RWPE1 (cell line): Measurements from ENCODE around the gene TTLL1.
A peak's percentile ranks its signal among the peaks of the same experiment; 100 is the strongest.

Source experiments
- CTCF ChIA-PET: fragments of 350-600 bp; sonication (Branson Sonifier 250); formaldehyde crosslinking; extraction: SDS; loops from one replicate; lab custom pipeline; 2021; lab: Yijun Ruan, JAX
- POLR2A ChIA-PET: fragments of 400-600 bp; formaldehyde crosslinking; extraction: SDS; loops from one replicate; lab custom pipeline; 2020; ENCODE audit warnings: antibody characterized with exemption; ENCODE audit not compliant: low non-redundant PET; lab: Yijun Ruan, JAX
- DNase-seq: peaks from one replicate; pipeline ENCODE4 v3.0.0; 2012; ENCODE audit warnings: low spot score
- H3K27ac ChIP-seq: fragments of 450-650 bp; 2 replicates; pipeline ENCODE4 v1.5.1; 2017
- CTCF ChIP-seq: fragments of 450-650 bp; conservative IDR thresholded peaks from 2 replicates; pipeline ENCODE4 v1.5.1; 2017; ENCODE audit warnings: low read depth, mild to moderate bottlenecking

TTLL1 gene

GRCh38 chr22:43131773-43132501, 42.7 kb upstream of the TTLL1 start:
- TF ChIP-seq CTCF, result no peak
- peak overlapping the region; percentile 29 for H3K27ac ChIP-seq
- ChIA-PET CTCF (no interaction called here), POLR2A (no interaction called here)
- no peak for DNase-seq

- DNase-seq, result no peak
- H3K27ac ChIP-seq, result peak overlapping the region; percentile 43
- POLR2A ChIA-PET, result no interaction called here
- TF ChIP-seq CTCF, result no peak
- CTCF ChIA-PET, result no interaction called here
Measured at GRCh38 chr22:43129426-43130425, 40.5 kb upstream of the TTLL1 start.

- POLR2A ChIA-PET, result no interaction called here
- H3K27ac ChIP-seq, result peak overlapping the region; percentile 43; the same call in 1 of the 2 replicates
Measured at GRCh38 chr22:43128928-43129424, 39.8 kb upstream of the TTLL1 start.

DNA sequence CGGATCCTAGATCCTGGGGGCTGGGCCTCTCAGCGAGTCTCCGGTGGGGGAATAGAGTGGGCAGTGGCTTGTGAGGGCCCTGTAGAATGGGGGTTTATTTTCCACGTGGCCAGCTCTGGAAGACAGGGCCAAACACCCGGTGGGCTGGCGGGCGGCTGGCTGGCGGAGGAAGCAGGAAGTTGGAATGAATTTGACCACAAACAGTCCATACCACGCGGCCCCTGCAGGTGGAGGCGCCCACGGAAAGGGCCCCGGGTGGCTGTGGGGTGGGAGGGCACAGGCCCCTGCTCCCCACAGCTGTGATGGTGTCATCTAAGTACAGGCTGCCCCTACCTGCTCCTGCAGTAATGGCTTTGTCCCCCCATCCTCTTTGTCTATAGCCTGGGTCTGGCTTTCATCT, 38.9 kb upstream of the TTLL1 start:
- CTCF ChIA-PET, result interaction anchor here (1.0 kb wide), 1 partner anchor 9 kb away, joined by 3 read pairs; no protein-coding TSS in a partner anchor
- DNase-seq, result no peak
- POLR2A ChIA-PET, result no interaction called here
- peak overlapping the region; percentile 77 for H3K27ac ChIP-seq
- no peak for TF ChIP-seq CTCF

More at GRCh38 chr22:43128928-43129424, 39.8 kb upstream of the TTLL1 start:
- TF ChIP-seq CTCF, result no peak
- CTCF ChIA-PET, result no interaction called here
- no peak for DNase-seq

DNA sequence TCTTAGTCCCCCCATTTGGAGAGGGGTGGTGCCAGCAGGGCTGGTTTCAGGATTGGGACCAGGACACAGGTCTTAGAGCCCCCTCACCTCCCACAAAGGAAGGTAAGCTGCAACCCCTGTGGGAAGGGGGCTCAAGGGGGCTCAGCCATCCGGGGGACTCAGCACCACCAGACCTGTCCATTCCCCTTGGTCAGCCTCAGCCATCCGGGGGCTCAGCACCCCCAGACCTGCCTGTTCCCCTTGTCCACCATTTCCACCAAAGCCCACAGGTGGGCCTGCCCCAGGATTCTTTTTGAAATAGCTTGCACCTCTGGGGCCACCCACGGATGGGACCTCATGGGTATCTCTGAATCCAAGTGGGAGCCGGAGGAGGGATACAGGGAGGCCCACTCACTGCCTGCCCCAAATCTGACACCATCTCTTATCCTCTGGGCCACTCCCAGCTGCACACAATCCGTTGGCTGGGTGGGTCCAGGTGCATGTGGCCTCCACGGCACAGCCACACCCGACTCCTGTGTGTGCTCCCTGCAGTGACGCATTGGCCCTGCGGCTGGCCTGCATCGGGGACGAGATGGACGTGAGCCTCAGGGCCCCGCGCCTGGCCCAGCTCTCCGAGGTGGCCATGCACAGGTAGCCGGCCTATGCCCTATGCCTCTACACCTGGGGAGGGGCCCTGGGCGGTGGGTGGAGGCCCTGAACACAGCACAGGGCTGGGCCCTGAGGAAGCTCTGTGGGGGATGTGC, 38.1 kb upstream of the TTLL1 start:
- ChIA-PET CTCF (interaction anchor here (1.0 kb wide), 1 partner anchor 10 kb away, joined by 3 read pairs; no protein-coding TSS in a partner anchor), POLR2A (no interaction called here)
- DNase-seq, result peak; percentile 67
- H3K27ac ChIP-seq, result peak overlapping the region; percentile 77
- no peak for TF ChIP-seq CTCF
